ENCODE measurements around the gene SH2D1B. TPM values are rescaled to one million over a fixed set of nuclear protein-coding genes. Genes with fewer than 3 reads are reported as not detected.
"Not testable (repeated sequence)": the region's sequence is repeated elsewhere in the genome, so short reads cannot be mapped to it uniquely, and the experiment has no call there.

Gene SH2D1B, protein sequence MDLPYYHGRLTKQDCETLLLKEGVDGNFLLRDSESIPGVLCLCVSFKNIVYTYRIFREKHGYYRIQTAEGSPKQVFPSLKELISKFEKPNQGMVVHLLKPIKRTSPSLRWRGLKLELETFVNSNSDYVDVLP
- total RNA-seq (under 1 TPM in 2 of 7 donors, not detected in 5; 0.10 to 0.12 TPM), polyA plus RNA-seq (under 1 TPM in 1 of 2 donors, not detected in 1; 0.40 TPM)
- long read RNA-seq, donor 1 = 0 reads
- long read RNA-seq, donor 2 = 0 reads
- long read RNA-seq, donor 3 = 0 reads

DNA sequence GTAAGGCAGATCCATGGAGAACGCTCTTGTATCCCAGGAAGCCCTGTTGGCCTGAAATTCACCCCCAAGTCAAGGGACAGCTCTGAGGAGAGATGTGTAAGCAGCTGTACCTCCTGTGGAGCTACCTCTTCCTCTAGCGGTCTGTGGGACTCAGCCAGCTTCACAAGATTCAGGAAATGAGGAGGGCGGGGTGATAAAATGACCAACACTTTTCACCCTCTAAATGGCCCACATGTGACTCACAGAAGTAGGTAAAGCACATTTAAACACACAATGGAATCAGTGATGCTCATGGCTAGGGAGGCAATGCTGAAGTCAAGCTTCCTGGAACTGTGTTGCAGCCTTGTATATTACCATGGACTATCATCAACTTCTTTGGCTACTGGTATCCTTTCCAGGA is at the start of gene SH2D1B:
TSS of gene SH2D1B (minus strand) at position 135 of the 400 bp plus-strand sequence. CDS start at position 15, 120 bp downstream.
- intact Hi-C loops (cut with DNase I) = no loop called here
- no peak for TF ChIP-seq POLR2A (IDR thresholded peaks at IDR 0.05)
- TF ChIP-seq, protein P1, sequence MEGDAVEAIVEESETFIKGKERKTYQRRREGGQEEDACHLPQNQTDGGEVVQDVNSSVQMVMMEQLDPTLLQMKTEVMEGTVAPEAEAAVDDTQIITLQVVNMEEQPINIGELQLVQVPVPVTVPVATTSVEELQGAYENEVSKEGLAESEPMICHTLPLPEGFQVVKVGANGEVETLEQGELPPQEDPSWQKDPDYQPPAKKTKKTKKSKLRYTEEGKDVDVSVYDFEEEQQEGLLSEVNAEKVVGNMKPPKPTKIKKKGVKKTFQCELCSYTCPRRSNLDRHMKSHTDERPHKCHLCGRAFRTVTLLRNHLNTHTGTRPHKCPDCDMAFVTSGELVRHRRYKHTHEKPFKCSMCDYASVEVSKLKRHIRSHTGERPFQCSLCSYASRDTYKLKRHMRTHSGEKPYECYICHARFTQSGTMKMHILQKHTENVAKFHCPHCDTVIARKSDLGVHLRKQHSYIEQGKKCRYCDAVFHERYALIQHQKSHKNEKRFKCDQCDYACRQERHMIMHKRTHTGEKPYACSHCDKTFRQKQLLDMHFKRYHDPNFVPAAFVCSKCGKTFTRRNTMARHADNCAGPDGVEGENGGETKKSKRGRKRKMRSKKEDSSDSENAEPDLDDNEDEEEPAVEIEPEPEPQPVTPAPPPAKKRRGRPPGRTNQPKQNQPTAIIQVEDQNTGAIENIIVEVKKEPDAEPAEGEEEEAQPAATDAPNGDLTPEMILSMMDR (IDR thresholded peaks at IDR 0.05) = no peak
- no peak for TF ChIP-seq EP300 (IDR thresholded peaks at IDR 0.05)
- H3K36me3 ChIP-seq = no peaks in the 10 kb centered on the region
- no peak within 1 kb of the TSS for H3K27ac ChIP-seq
- WGBS, 3 donors = 76 to 84% (median 82%) methylated on average over 3 of the region's 3 CpGs
- no peaks in the 10 kb centered on the region for H3K27me3 ChIP-seq
- no peaks in the 10 kb centered on the region for H3K4me1 ChIP-seq (ENCODE audit: insufficient read depth)
- H3K9me3 ChIP-seq = no peaks in the 10 kb centered on the region
- no peak within 1 kb of the TSS for H3K4me3 ChIP-seq
- DNase-seq = no peak

DNA sequence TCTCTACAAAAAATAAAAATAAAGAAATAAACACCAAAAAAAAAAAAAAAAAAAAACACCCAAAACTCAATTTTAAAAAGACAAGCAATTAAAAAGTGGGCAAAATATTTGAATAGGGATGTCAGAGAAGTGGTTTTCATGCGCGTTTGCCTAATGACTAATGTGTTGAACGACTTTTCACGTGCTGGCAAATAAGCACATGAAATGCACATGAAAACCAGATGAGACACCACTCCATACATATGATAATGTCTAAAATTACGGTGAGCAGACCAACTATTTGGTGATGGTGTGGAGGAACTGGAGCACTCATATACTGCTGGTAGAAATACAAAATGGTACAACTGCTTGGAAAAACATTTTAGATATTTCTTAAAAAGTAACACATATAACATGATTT is 46.3 kb upstream of the SH2D1B start:
- no peak overlapping the region for H3K27ac ChIP-seq
- TF ChIP-seq POLR2A (IDR thresholded peaks at IDR 0.05) = no peak
- TF ChIP-seq EP300 (IDR thresholded peaks at IDR 0.05) = no peak
- TF ChIP-seq, protein P1 (IDR thresholded peaks at IDR 0.05) = no peak
- H3K36me3 ChIP-seq = no peaks in the 10 kb centered on the region
- H3K27me3 ChIP-seq = no peaks in the 10 kb centered on the region
- 88 to 91% (median 91%) methylated on average over 5 of the region's 5 CpGs for whole genome bisulfite sequencing, 3 donors
- no peaks in the 10 kb centered on the region for H3K4me1 ChIP-seq (ENCODE audit: insufficient read depth)
- H3K4me3 ChIP-seq = no peak overlapping the region
- H3K9me3 ChIP-seq = no peaks in the 10 kb centered on the region
- intact Hi-C loops (cut with DNase I) = no loop called here
- DNase-seq = no peak

DNA sequence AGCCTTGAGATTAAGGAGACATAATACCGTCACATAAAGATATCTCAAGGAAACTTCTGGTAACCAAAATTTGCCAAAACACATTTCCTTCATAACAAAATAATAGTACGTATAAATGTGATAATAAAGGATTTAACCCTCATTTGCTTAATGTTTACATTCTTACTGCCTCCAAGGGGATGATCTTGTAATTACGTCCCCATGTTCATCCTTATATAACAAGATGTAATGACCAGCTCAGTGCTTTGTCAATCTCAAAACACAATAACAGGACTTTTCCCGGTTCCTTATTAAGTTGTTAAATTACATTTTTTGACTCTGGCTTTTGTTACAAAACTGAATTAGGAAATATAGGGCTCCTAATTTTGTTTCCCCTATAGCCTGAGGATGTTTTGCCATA is 44.4 kb upstream of the SH2D1B start:
- DNase-seq = no peak
- TF ChIP-seq EP300 (IDR thresholded peaks at IDR 0.05) (no peak), POLR2A (IDR thresholded peaks at IDR 0.05) (no peak)
- TF ChIP-seq, protein P1 (IDR thresholded peaks at IDR 0.05) = no peak
- H3K9me3 ChIP-seq = no peaks in the 10 kb centered on the region
- WGBS, 3 donors = 62 to 79% (median 72%) methylated on average over 4 of the region's 4 CpGs
- no peaks in the 10 kb centered on the region for H3K4me1 ChIP-seq (ENCODE audit: insufficient read depth)
- H3K27me3 ChIP-seq = no peaks in the 10 kb centered on the region
- no peaks in the 10 kb centered on the region for H3K36me3 ChIP-seq
- intact Hi-C loops (cut with DNase I) = no loop called here
- no peak overlapping the region for H3K4me3 ChIP-seq
- H3K27ac ChIP-seq = no peak overlapping the region

DNA sequence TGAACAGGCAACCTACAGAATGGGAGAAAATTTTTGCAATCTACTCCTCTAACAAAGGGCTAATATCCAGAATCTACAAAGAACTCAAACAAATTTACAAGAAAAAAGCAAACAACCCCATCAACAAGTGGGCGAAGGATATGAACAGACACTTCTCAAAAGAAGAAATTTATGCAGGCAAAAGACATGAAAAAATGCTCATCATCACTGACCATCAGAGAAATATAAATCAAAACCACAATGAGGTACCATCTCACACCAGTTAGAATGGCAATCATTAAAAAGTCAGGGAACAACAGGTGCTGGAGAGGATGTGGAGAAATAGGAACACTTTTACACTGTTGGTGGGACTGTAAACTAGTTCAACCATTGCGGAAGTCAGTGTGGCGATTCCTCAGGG is 42.4 kb upstream of the SH2D1B start:
- H3K9me3 ChIP-seq; DNase-seq; intact Hi-C loops (cut with DNase I); H3K36me3 ChIP-seq; H3K27me3 ChIP-seq; H3K27ac ChIP-seq; H3K4me3 ChIP-seq; H3K4me1 ChIP-seq (ENCODE audit: insufficient read depth): not testable (repeated sequence)
- 90 to 92% (median 90%) methylated on average over 1 to 3 of the region's 3 CpGs for WGBS, 3 donors

DNA sequence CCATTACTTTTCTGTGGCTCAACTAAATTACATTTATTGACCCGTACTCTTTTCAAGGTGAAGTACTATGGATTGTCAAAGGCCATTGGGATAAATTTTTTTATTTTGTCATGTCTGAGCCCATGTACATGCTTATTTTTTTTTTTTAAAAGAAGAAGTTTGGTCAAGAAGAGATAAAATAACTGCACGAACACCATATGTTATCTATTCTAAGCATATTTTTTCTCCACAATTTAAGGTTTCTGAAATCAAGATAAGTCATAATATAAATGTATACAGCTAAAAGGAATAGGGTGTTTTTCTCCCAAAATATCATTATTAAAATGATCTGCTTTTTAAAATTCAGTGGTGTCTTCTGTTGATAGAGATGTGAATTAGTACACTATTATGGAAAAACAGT is 35.0 kb upstream of the SH2D1B start:
- Histone ChIP-seq H3K36me3 (no peaks in the 10 kb centered on the region), H3K9me3 (no peaks in the 10 kb centered on the region), H3K27ac (no peak overlapping the region), H3K27me3 (no peaks in the 10 kb centered on the region), H3K4me3 (no peak overlapping the region), H3K4me1 (ENCODE audit: insufficient read depth) (no peaks in the 10 kb centered on the region)
- intact Hi-C loops (cut with DNase I) = no loop called here
- WGBS, 3 donors = 64 to 81% (median 65%) methylated on average over 2 of the region's 2 CpGs
- TF ChIP-seq POLR2A (IDR thresholded peaks at IDR 0.05) (no peak), EP300 (IDR thresholded peaks at IDR 0.05) (no peak)
- TF ChIP-seq, protein P1 (IDR thresholded peaks at IDR 0.05) = no peak
- no peak for DNase-seq
